HUDEP-2 (cell line): ENCODE measurements around the gene UXS1.

Experiments used
- DNase-seq, 76 experiments: peaks; one replicate each; lab custom pipeline; 2025; ENCODE audit not compliant: unreplicated experiment in 76 of 76; lab: John Stamatoyannopoulos, UW

Gene UXS1

DNA sequence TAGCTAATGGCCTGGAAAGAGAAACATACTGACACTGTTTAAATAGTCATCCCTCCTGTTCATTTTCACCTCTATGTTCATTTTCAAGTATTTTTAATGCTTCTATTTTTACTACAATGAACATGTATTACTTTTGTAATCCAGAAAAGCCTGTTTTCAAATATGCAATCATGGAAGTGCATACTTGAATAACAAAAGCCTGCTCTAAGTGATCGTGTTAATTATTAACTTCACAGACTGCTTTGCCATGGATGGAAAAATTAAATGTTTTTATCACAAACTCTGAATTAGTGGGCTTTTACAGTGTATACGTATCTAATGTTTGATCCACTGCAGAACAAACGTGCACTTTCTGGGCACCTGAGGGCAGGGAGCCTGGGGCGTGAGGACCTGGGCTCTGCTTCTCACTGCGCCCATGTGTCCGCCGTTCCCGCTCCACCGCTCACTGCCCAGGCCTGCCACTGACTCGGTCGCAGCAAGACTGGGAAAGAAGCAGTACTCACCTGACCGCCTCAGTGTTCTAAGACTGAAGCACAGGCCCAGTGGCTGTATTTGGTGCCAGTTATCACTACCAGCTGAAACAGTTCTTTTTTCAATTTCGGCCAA, 80.6 kb downstream of the UXS1 start:
- no peak for DNase-seq

DNA sequence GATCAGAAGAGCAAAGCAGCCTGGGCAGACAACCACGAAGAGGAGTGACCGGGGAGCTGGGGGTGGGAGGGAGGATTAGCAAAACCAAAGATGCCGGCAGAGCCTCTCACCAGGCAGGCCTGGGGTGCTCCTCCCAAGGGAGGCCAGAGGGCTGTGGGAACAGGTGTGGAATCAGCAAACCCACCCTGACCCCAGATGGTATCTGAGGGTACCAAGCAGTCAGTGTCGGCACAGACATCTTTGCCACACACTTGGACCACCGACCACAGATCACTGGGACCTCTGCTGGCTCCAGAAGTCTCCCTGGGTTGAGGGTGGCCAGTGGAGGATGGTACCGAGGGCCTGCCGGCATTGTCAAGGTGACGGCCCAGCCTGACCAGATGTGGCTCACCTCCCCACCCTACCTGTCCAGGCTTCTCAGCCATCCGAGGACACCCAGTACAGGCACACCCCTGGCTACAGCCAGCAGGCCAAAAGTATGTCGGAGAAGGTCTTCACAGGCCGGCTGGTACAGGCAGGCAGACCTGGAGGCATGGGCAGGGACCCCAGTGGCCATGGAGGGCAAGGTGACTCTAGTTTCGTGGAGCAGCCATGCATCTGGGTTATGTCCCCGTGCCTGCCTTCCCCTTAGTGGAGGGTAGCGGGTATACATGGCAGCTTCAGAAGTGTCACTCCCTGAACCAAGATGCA, 82.1 kb downstream of the UXS1 start:
- no peak for DNase-seq

DNA sequence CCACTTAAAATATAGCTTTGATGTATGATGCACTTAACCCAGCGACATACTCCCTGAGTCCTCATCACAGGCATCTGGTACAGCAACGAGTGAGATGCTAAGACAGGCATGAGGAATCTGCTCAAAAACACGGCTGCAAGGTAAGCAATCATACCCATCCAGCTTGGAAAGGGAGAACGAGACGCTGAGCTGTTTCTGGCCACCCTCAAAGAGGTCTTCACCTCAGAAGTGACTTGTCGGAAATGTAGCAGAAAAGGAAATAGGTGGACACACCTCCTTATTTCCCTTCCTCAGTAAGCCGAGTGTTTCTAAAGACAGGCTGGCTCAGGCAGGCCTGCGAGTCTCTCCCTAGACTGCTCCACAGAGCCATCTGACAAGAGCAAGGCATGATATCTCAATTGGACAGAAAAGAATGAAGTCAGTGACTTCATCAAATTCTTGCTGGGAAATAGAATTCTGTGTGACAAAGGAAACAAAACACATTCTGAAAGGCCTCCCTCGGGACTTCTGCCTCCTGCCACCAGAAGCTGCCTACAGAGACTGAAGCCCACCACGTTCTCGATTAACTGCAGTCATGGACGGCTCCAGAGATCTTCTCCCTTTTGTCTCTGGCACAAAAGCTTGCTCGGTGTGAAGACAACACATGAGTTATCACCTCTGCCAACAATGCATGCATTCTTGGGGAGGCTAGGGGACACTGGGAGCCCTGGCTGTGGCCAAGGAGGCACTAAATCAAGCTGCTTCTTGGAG, 84.3 kb downstream of the UXS1 start:
- DNase-seq: no peak

- DNase-seq: no peak
Observed at GRCh38 chr2:106108791-106109190, 85.3 kb downstream of the UXS1 start.

DNA sequence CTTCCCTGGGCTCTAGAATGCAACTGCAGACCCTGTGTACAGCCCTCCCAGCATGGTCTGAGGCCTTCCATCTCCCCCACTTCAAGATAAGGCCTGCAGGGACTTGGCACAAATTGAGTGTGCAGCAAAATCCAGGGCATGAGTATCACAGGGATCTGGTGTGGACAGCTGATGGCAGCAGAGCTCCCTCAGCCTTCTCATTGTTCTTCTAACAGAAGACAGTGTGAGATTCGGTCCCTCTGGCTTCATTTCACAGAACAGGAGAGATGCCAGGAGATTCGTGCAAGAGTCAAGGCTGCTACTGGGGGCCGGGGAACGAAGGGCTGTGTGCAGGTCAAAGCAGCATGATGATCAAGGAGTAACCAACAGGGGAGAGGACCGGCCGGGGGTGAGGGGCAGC, 85.8 kb downstream of the UXS1 start:
- DNase-seq: peak in 3 of 76 experiments; percentile 3 to 11 (median 4)

DNA sequence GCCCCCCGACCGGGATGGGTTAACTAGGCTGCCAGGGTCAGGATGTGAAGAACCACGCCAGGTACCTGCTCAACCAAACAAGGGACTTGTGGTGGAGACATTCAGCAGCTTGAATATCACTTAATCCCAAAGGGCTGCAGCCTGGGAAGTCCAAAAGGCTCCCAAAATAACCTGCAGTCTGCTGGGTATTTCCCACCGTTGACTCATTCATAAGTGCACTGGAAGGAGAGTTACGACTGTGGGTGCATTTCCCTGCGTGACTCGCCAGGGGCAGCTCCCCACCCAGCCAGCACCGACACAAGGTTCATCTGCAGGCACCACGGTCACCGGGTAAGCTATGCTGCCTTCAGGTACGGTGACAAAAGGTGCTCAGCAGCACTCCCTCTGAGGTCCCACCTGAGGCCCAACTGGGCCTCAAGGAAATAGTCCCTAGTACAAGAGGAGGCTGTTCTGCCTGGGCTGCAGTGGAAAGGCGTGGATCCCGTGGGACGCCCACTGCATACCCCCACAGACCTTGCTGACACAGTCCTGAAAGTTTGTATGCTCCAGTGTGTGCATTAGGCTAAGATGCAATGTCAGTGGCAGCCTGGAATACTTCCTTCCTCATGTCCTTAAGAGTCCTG, 86.5 kb downstream of the UXS1 start:
- no peak for DNase-seq

- DNase-seq: no peak
Observed at GRCh38 chr2:106106622-106107508, 87.2 kb downstream of the UXS1 start.

- no peak for DNase-seq
Observed at GRCh38 chr2:106105151-106105922, 88.8 kb downstream of the UXS1 start.

DNA sequence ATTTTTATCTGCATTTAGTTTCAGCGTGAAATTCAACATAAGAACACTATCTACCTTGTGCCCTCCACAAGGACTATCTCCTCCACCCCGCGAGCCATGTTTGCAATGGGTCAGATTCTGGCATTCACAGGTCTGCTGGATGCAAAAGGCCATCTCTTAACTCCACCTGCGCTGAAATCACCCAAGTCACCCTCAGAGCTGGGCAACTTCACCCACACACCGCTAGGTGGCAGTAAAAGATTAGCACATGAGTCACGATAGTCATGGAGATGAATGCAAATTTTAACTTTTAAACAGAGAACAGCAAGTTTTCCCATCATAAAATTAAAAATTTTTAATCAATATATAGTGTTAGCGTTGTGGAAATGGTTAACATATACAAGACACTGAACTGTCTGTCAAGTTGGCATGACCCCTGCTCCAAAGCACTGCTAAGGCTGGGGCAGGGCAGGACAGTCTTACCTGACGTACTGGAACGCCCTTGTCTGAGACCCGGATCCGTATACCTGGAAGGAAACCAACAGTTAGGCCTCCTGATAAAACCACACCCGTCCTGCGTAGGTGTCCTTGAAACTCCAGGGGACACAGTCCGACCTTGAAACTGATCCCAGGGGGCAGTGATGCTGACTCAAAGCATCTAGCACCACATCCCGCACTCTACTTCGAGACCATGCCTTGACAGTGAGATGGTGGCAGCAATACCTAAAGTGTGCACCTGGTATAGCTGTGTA, 89.6 kb downstream of the UXS1 start:
- DNase-seq: peak in 34 of 76 experiments; percentile 3 to 64 (median 35)

- DNase-seq: no peak
Observed at GRCh38 chr2:106099691-106100090, 94.4 kb downstream of the UXS1 start.

DNA sequence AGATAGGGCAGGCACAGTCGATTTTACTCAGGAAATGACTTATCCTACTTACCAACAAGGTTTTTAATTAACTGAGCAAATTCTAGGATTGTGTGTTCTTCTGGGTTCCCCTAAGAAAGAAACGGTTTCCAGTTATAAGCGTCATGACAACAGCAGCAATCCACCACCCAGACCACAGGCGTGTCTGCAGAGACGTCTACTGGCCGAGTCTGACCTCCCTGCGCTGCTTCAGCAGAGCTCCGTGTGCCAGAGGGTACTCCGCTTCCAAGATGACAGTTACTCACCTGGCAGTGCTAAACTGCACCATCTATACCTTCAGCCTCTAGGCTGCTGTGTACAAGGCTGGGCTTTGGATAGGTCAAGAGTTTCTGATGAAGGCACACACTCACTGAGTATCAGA, 95.4 kb downstream of the UXS1 start:
- DNase-seq: no peak

- no peak for DNase-seq
Observed at GRCh38 chr2:106098081-106098480, 96.0 kb downstream of the UXS1 start.

DNA sequence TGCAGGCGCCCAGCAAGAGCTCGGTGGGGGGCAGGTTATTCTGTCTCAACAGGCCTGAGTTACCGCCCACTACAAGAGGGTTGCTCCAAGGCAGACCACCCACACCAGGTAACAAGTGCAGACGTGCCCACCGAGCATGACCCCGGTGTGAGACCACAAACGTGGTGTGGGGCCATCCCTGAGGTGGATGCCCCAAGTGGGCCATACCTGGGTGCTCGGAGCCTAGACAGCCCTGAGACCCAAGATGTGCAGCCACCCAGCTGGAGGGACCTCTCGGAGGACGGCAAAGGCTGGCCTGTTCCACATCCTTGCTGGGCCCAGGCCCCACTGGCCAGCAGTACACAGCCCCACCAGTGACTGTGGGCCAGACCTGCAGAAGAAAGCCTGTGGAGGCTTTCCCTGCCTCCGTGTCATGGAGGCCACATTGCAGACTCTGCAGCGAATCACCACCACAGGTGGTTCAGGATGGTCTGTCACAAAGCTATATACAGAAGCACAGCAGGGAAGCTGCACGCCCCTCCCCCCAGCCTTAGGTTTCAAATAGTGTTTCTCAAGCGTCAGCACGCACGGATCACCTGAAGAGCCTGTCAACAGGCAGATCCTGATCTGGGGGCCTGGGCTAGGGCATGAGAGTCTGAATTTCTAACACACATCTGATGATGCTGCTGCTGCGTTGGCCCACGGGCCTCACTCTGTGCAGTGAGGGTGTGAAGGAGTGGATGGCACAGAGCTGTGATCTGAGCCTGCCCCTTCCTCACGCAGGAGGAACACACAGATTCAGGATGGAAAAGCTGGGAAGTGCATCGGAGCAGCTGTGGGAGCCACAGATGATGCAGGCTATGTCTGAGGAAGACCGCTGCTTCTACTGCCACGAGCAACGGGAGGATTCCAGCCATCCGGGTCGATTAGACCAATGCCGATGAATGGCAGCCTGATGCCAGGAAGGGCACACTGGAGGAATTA, 96.8 kb downstream of the UXS1 start:
- no peak for DNase-seq

DNA sequence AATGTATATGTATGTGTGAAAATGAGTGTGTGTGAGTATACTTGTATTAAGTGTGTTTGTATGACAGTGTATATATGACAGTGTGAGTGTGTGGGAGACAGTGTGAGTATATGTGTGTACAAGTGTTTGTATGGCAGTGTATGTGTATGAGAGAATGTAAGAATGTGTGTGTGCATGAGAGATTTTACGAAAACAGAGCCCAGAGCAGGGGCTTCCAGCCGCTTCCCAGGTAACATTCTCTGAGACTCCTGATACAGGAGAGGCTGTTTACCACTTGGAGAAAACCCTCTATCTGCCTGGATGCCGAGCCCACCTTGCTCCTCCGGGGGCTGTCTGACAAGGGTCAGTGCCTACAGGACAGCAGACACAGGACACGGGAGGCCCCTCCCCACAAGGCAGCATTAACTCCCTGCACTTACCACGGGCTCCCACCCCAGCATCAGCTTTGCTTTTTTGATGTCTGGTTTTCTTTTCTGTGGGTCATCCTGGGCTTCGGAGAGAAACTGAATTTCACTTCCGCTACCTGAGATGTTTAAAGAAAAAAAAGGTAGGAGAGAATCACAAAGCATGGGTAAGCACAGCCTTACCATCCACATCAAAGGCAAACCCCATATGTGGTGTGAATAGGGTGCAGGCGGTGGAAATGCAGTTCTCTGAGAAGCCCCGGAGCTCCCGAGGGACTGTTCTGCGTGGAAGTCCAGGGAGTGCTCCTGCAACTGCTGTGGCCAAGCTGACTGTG, 97.6 kb downstream of the UXS1 start:
- no peak for DNase-seq

DNA sequence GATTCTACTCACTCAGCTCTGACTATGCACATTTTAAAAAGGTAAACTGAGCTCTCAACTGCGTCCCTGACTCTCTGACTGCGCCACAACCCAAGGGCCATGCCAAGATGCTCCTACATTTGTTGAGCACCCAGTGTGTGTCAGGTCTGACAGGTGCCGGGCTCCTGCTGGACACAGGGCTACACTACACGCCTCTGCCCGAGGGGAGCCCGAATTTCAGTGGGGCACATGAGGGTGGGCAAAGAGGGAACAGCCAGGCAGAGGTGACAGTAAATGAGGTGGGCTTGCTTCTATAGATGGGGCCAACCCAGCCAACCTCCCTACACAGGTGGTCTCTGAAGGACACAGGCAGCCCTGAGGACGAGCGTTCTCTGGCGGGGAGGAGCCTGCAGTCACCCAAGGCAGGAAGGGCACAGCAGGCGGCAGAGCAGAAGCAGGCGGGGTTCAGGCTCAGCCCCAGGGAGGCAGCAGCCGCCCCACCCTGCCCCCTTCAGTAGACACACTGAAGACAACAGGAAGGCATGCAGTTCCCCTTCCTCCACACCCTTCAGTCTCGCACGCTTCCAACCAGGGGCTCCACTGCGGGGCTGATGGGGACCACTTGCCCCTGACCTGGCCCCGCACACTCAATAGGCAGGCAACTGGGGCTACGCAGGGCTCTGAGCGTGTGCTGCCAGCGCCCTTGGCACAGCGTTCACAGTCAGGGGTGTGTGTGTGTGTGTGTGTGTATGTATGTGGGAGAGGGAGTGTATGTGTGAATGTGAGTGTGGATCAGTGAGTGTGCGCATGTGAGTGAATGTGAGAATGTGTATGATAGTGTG, 98.4 kb downstream of the UXS1 start:
- no peak for DNase-seq

DNA sequence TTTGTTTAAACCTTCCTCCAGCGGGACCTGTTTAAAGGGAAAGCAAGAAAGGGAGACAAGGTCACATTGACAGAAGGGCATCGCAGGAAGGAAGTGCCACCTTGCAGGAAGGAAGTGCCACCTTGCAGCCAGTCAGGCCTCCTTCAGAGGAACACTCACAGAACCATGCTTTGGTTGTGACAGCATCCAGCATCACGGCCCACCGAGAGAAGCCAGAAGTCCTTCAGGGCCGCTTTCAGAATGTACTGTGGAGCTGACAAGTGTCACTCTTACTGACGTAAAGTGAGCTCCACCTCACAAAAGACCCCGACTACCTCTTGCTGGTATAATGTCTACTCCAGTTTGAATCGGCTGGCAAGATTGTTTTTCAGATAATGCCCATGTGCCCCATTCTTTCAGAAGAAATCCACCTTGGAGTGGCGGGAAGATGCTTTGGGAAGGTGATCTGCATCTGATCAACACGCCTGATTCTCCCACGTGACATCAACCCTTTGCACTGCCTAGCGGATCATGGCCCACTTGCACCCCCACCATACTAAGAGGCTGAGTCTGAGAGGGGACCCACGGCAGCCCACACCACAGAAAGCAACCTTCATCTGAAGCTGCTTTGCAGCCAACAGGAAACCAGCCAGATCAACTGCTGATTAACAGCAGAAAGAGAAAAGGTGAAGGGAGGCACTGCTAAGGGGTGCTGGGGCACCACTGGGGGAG, 99.8 kb downstream of the UXS1 start:
- DNase-seq: no peak
